GM12892 (cell line): ENCODE results near the gene DNAH10.
A peak's percentile ranks its signal among the peaks of the same experiment; 100 is the strongest.

ENCODE experiments used
- DNase-seq: peaks from one replicate; pipeline ENCODE4 v3.0.0; 2011; ENCODE audit not compliant: insufficient read length
- FAIRE-seq: peaks from 2 replicates; lab custom pipeline; 2011; peaks lifted over from hg19 to GRCh38; lab: Jason Lieb, UNC
- POLR2A ChIP-seq: IDR thresholded peaks from 2 replicates; pipeline ENCODE4 v1.6.1; 2011; ENCODE audit warnings: low read depth, low read length, control low read depth
- POLR2AphosphoS5 ChIP-seq: IDR thresholded peaks from 2 replicates; pipeline ENCODE4 v1.6.1; 2011; ENCODE audit warnings: low read depth, low read length, control low read depth
- TAF1 ChIP-seq: IDR thresholded peaks from 2 replicates; pipeline ENCODE4 v1.6.1; 2011; ENCODE audit warnings: low read depth, mild to moderate bottlenecking, control low read depth, low read length, borderline replicate concordance

DNAH10 gene

GRCh38 chr12:123748661-123749060, 13.4 kb upstream of the DNAH10 start:
- no peak for TF ChIP-seq POLR2A
- no peak for TF ChIP-seq TAF1
- no peak for TF ChIP-seq POLR2AphosphoS5
- FAIRE-seq, result no peak
- no peak for DNase-seq

DNA sequence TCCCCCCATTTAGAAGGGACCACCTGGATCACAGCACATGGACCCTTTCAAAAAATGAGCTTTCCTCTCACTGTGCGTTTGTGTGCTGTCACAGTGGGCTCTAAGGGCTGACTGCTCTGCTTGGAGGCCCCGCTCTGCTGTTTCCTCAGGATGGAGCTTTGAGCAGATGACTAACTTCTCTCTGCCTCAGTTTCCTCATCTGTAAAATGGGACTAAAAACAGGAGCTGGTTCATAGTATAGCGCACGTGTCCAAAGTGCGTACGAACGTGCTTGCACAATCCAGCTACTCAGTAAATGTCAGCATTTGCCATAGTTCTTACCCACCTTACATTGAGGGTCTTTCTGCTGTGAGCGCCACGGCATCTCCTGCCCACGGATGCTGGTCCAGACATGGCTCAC, 12.7 kb upstream of the DNAH10 start:
- DNase-seq (no peak), FAIRE-seq (no peak)
- TF ChIP-seq TAF1 (no peak), POLR2AphosphoS5 (no peak), POLR2A (no peak)

GRCh38 chr12:123750159-123750656, 11.9 kb upstream of the DNAH10 start:
- FAIRE-seq (no peak), DNase-seq (no peak)
- TF ChIP-seq POLR2A (no peak), POLR2AphosphoS5 (no peak), TAF1 (no peak)

GRCh38 chr12:123752046-123752445, 10.1 kb upstream of the DNAH10 start:
- TF ChIP-seq TAF1 (no peak), POLR2AphosphoS5 (no peak), POLR2A (no peak)
- DNase-seq, result no peak
- FAIRE-seq, result no peak

DNA sequence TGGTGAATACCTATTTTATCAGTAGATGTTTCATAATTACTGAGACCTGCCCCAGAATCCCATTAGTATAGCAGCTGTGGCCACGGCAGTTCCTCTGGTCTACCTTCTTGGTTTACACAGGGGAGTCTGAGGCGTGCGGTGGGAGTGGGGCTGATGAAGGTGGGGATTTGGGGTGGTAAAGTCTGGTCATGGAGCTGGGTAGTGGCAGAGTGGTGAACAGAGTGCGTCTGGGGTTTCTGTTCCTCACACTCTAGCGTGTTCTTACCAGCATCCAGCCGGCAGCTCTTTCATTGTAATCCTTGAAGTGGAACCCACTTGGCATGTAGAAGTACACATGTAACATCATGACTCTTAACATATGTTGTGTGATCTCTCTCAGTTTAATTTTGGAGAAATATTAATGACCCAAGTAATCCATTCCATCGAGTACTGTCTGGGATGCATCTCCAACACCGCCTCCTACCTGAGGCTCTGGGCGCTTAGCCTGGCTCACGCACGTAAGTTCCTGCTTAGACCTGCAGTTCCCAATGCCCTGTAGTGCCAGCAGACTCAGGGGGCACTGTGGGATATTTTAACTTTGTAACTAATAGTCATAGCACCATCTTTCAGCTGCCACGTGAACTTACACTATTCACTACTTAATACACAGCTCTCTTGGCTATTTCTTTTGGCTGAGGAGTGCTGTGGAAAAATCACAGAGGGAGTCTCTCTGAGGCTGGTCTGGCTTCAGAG, 7.9 kb upstream of the DNAH10 start:
- FAIRE-seq, result no peak

GRCh38 chr12:123757561-123757960, 4.5 kb upstream of the DNAH10 start:
- TF ChIP-seq POLR2A, result no peak
- TF ChIP-seq TAF1, result no peak
- TF ChIP-seq POLR2AphosphoS5, result no peak
- no peak for FAIRE-seq
- no peak for DNase-seq

More for the DNA sequence above, 7.9 kb upstream of the DNAH10 start:
- TF ChIP-seq POLR2AphosphoS5 (no peak), TAF1 (no peak), POLR2A (no peak)
- DNase-seq, result no peak

DNA sequence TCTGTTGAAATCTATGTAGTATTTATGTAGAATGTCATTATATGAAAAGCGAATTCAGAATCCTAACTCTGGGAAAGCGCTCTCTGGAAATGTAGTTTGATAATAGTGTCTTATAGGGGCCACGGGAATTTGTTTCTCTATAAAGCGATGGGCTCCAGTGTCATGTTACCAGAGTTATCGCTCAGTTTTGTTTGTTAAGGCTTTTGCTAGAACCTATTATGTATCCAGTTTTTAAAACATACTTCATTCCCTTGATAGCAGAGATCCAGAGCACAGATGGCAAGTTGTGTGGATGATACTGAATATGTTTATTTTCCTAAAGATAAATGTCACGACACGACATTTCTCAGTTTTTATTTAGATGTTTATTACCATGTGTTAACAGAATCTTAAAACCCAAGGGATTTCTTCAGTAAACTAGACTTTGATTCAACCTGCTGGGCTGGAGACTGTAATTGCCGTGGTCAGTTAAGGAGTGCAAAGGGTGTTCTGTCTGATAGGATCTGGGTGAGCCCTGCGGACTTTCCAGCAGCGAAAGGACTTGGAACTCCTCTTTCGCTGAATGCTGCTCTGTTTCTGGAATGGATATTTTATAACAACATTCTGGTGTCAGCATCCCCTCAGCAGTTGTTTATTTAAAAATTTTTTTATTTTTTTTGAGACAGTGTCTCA, 1.7 kb upstream of the DNAH10 start:
- DNase-seq (no peak), FAIRE-seq (no peak)
- TF ChIP-seq POLR2A, result no peak
- no peak for TF ChIP-seq TAF1
- no peak for TF ChIP-seq POLR2AphosphoS5

DNA sequence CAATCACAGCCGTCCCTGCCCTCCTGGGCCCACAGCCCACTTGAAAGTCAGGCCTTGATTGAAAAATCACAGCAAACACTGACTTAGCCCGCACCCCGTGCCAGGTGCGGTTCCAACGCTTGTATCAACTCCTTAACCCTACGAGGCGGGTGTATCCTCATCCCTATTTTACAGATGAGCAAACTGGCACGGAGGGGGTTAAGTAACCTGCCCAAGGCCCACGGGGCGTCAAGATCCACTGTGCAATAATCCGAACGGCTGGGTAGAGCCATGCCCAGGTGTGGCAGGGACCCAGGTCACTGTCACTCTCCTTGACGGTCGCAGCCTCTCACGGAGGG, 583 bp downstream of the DNAH10 start:
- TF ChIP-seq POLR2AphosphoS5 (no peak), TAF1 (no peak)
- FAIRE-seq (no peak), DNase-seq (no peak)

- FAIRE-seq (no peak), DNase-seq (no peak)
- TF ChIP-seq TAF1 (no peak), POLR2A (no peak), POLR2AphosphoS5 (no peak)
Observed at GRCh38 chr12:123763093-123763492, 992 bp downstream of the DNAH10 start.

DNA sequence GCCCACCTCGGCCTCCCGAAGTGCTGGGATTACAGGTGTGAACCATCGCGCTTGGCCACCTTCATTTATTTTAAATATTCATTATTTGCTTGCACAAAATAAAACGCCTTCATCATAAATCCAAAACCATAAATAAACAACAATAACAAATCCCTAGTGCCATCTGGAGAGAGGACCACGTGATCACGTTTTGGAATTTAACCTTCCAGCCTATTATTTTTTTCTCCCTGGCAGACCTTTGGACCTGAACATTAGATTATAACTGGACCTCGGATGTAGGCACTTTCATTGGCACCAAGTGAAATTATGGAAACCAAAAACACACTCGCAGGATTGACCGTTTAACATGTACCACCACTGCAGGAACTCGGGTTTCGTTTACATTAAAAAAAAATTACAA, 2.0 kb downstream of the DNAH10 start:
- DNase-seq (no peak), FAIRE-seq (no peak)
- no peak for TF ChIP-seq TAF1
- no peak for TF ChIP-seq POLR2AphosphoS5
- TF ChIP-seq POLR2A, result no peak

GRCh38 chr12:123765504-123766035, 3.5 kb downstream of the DNAH10 start:
- TF ChIP-seq TAF1, result no peak
- no peak for FAIRE-seq
- DNase-seq, result no peak

- no peak for DNase-seq
- TF ChIP-seq POLR2AphosphoS5, result no peak
- TF ChIP-seq TAF1, result no peak
- no peak for TF ChIP-seq POLR2A
- peak; percentile 85 for FAIRE-seq
Observed at GRCh38 chr12:123767613-123768012, 5.5 kb downstream of the DNAH10 start.
